ENCODE data around the gene RNU6-7.

DNA sequence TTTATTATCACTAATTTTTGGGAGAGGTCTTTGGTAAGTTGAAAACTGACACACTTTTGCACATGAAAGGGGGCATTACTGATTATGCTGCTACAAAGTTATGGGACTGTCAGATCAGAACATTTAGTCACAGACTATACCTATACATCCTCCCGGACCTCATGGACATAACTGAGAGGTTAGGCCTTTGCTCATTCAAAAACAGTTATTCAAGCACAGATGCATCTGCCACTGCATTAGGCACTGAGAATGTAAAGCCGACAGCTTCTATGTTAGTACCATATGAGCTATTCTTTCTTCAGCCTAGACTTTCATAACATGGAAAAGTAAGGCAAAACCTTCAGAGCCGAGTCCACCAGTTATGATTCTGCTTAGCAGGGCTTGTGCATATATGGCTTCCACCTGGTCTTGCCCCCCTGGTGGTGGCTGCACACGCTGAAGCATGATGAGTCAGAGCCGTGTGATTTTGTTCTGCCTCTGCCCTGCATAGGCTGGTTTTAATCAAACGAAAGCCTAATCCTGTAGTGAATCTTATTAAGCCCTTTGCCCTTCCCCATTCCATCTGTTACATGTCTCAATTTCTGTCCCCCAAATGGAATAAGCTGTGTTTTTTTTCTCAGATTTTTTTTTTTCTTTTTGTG, 23.0 kb downstream of the RNU6-7 start:
- TF ChIP-seq, protein P1, sequence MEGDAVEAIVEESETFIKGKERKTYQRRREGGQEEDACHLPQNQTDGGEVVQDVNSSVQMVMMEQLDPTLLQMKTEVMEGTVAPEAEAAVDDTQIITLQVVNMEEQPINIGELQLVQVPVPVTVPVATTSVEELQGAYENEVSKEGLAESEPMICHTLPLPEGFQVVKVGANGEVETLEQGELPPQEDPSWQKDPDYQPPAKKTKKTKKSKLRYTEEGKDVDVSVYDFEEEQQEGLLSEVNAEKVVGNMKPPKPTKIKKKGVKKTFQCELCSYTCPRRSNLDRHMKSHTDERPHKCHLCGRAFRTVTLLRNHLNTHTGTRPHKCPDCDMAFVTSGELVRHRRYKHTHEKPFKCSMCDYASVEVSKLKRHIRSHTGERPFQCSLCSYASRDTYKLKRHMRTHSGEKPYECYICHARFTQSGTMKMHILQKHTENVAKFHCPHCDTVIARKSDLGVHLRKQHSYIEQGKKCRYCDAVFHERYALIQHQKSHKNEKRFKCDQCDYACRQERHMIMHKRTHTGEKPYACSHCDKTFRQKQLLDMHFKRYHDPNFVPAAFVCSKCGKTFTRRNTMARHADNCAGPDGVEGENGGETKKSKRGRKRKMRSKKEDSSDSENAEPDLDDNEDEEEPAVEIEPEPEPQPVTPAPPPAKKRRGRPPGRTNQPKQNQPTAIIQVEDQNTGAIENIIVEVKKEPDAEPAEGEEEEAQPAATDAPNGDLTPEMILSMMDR (IDR thresholded peaks at IDR 0.05 in 8 of 11, conservative IDR thresholded peaks at IDR 0.05 in 3 of 11) = peak in 2 of 11 experiments; percentile 18 to 20
- TF ChIP-seq POLR2A (IDR thresholded peaks at IDR 0.05) (no peak), POLR2AphosphoS5 (IDR thresholded peaks at IDR 0.05) (no peak)
